HuH-7.5 (cell line): ENCODE results near the gene DISC1.
A peak's percentile ranks its signal among the peaks of the same experiment; 100 is the strongest.
"Not testable (repeated sequence)": the region's sequence is repeated elsewhere in the genome, so short reads cannot be mapped to it uniquely, and the experiment has no call there.

Experiments used
- DNase-seq: peaks from one replicate; pipeline ENCODE4 v3.0.0; 2011; ENCODE audit warnings: low spot score

The DISC1 gene

GRCh38 chr1:231606712-231607111 is 19.9 kb upstream of the DISC1 start:
- DNase-seq, result no peak

- DNase-seq, result no peak
Observed at GRCh38 chr1:231610388-231610787, 16.2 kb upstream of the DISC1 start.

DNA sequence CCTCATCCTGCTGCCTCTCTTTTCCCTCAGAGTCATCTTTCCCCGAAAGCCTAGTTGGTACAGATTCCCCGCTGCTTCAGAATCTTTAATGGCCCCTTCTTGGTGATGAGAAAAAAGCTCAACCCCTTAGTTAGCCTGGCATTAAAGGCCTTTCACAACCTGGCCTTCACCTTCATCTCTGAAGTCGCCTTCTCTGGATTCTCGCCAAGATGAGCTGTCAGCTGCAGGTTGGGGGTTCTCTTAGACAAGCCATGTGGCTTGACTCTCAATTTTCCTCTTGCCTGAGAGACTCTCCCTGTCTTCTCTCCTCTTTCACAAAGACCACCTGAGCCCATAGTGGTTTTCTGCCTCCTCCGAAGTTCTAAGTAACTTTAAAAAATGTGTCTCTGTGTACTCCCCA is 15.5 kb upstream of the DISC1 start:
- no peak for DNase-seq

- no peak for DNase-seq
Observed at GRCh38 chr1:231611851-231612250, 14.7 kb upstream of the DISC1 start.

- no peak for DNase-seq
Observed at GRCh38 chr1:231612393-231613089, 14.0 kb upstream of the DISC1 start.

DNA sequence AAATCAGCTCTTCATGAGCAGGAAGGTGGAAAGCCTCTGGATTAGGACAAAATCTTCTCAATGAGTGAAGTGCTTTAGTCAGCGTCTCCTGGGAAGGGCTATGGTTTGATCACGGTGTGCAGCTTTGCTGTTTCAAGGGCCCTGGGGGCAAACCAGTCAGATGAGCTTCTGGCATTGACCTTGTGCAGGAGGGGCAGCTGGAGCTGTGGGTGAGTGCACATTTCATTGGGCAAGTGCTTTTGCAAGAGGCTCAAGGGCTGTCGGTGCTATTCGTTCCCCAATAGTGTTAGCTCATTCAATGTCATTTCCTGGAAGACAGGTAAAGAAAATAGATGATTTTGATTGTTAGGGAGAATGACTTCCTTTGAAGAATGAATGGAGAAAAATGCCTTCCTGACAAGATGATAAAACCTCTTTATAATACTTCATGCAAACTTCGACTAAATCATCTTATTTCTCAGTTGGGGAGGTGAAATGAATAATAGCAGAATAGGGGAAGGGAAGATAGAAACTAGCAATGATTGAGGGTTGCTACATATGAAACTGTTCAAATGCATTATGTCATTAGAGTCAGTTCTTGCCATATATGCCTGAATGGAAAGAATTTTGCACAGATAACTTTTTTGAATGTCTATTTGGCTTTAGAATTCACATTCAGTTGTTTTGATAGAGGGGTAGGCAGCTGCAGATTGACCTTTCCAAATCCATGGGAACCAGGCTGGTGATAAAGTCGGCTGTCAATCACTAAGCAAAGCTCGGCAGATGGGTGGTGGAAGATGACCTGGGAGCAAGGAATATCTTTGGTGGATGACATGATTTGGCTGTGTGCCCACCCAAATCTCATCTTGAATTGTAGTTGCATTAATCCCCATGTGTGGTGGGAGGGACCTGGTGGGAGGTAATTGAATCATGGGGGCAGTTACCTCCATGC is 12.9 kb upstream of the DISC1 start:
- no peak for DNase-seq

- no peak for DNase-seq
Observed at GRCh38 chr1:231616667-231617066, 9.9 kb upstream of the DISC1 start.

- no peak for DNase-seq
Observed at GRCh38 chr1:231618609-231619256, 7.9 kb upstream of the DISC1 start.

DNA sequence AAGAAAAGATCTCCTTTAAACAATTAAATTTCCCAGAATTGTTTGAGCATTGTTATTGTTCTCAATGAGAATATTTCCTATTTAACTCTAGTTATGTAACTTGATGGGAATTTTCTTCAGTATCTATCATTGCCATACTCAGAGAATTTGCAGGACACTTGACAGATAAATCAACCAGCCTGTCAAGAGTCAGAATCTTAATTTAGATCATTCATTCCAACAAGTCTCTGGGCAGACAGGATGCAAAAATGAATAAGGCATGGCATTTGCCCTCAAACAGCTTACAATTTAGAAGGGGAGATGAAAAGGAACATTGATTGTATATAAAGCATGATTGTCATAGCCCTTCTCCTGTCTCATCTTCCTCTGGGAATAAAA is 7.3 kb upstream of the DISC1 start:
- DNase-seq, result no peak

DNA sequence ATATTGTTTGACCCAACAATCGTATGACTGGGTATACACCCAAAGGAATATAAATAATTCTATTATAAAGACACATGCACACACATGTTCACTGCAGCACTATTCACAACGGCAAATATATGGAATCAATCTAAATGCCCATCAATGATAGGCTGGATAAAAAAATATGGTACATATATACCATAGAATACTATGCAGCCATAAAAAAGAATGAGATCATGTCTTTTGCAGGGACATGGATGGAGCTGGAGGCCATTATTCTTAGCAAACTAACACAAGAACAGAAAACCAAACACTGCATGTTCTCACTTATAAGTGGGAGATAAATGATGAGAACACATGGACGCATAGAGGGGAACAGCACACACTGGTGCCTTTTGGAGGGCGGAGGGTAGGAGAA is 1.5 kb upstream of the DISC1 start:
- not testable (repeated sequence) for DNase-seq

DNA sequence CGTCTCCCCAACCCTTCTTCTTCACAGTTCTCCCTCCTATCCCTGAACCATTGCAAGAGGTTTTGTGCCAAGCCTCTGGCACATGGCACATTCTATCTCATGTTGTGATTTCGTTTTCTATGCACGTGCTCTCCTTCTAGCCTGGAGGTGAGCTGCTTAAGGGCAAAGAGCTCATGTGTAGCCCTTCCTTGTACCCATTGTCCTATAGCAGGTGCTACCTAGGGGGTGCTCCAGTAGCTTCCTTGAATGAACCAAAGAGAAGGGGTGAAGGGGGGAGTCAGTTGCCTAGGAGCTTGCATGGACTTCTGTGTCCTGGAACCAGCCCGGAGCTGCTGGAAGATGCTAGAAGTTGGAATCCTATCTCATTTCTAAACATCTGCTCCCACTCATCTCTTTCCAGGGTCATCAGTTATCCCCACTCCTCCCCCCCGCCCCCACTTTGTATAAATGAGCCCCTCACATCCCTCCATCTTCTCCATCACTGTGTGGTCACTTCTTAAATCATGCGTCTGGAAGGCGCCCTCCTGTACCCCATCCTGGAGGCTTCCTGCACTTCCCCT is 535 bp upstream of the DISC1 start:
- DNase-seq, result no peak

DNA sequence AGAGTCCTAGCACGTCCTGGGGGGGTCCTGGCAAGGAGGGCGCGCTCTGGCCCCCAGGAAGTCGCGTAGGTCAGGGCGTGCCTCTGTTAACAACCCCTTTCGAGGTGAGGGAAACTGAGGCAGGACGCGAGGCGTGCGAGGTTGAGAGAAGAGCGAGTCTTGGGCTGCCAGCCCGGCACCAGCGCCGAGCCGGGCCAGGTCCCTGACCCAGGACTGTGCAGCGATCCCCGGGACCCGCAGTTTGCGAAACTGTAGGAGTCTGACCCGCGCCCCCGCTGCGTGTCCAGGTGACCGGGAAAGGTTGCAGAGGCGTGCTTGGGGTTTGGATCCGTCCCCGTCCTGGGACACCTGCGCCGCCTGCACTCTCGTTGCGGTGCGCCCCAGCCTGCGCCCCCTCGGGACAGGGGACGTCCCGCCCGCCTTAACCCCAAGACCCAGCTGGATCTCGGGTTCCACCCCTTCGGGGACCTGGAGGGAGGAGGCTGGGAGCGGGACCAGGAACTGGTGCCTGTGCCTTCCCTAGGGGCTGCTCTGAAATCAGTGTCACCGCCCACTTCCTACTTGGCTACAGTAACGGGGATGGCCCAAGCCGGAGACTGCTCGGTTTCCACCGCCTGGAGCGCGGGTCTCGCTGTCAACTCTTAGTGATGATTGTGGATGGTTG is 493 bp downstream of the DISC1 start:
- DNase-seq, result peak; percentile 65

DNA sequence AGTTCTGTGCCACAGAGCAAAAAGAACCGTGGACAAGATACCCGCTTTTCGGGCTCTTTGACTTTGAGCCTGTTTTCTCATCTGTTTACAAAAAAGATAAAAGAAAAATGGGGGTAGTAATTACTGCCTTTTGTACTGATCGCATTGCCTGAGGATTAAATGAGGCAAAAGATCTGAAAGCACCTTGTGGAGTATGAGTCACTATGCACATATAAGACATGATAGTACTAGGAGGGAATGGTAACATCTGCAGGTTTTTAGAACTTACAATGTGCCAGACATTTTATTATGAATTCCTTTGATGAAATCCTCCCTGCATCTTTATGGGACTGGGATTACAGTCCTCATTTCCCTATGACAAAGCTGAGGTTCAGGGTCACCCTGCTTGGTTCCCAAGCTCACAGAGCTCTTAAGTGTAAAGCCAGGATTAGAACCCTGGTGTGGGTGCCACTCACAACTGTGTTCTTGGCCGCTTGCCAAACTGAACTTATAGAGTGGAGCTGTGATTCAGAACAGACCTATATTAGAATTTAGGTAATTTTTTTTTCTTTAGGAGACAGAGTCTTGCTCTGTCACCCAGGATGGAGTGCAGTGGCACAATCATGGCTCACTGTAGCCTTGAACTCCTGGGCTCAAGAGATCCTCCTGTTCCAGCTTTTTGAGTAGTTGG is 1.8 kb downstream of the DISC1 start:
- no peak for DNase-seq

DNA sequence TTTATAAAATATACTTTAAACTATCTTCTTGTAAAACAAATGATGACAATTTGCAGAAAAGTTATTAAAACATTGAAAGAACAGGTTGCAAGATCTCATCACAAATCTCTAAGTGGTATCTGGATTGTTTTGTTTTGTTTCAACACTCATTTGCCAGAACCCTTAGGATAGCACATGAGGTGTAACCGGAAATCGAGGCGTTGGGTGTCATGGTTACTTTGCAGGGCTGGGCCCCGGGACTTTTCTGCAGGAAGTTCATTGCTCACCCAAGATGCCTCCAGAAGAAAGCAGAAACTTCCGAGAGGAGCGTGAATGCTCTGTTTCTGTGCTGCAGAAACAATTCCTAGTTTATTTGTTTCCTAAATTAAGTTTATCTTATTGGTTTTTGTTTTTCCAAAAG is 2.5 kb downstream of the DISC1 start:
- DNase-seq, result no peak

GRCh38 chr1:231630558-231631205 is 4.1 kb downstream of the DISC1 start:
- DNase-seq, result no peak

- no peak for DNase-seq
Observed at GRCh38 chr1:231631717-231632116, 5.1 kb downstream of the DISC1 start.

DNA sequence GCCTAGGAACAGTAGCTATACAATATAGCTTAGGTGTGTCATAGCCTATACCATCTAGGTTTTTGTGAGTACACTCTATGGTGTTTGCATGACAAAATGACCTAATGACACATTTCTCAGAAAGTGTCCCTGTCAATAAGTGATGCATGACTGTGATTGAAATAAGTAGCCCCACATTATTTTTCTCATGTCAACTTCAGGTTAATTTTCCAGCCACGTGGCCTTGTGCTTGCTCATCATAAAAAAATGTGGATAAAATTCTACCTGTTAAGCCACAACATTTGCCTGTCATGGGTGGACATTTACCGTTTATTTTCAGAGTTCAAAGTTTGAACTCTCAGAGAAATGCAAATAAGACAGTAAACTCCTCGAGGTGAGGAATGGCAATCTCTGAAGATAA is 5.5 kb downstream of the DISC1 start:
- no peak for DNase-seq

DNA sequence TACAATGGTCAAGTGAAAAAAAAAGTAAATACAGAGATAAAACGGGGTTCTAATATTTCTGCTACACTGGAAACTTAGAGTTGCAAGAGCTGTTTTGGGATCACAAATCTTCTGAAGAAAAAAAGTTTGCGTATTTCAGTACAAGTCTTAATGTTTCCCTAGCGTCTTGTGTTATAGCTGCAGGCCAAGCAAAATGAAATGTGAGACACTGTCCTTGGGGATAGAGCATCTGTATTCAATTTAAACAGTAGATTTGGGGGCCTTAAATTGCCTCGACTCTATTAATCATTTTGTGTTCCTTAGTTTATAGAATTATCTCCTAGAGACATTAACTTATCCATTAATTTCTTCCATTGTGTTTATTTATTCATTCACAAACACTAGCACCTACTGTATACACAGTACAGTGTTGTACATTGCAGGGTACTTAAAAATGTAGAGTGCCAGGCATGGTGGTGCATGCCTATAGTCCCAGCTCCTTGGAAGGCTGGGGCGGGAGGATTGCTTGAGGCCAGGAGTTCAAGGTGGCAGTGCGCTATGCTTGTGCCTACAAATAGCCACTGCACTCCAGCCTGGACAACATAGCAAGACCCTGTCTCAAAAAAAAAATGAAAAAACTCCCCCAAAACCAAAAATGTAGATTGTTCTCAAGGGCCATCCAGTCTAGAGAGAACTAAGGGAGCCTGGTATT is 7.9 kb downstream of the DISC1 start:
- no peak for DNase-seq

GRCh38 chr1:231636157-231636556 is 9.6 kb downstream of the DISC1 start:
- no peak for DNase-seq

DNA sequence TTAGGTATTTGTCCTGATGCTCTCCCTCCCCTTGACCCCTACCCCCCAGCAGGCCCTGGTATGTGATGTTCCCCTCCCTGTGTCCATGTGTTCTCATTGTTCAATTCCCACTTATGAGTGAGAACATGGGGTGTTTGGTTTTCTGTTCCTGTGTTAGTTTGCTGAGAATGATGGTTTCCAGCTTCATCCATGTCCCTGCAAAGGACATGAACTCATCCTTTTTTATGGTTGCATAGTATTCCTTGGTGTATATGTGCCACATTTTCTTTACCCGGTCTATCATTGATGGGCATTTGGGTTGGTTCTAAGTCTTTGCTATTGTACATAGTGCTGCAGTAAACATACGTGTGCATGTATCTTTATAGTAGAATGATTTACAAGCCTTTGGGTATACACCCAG is 10.3 kb downstream of the DISC1 start:
- DNase-seq, result not testable (repeated sequence)
